ENCODE measurements around the gene TNIP3.
A peak's percentile ranks its signal among the peaks of the same experiment; 100 is the strongest.
"Not testable (repeated sequence)": the region's sequence is repeated elsewhere in the genome, so short reads cannot be mapped to it uniquely, and the experiment has no call there.

The TNIP3 gene

GRCh38 chr4:121164291-121164690 lies at the start of gene TNIP3:
TSS of gene TNIP3 (minus strand) at chr4:121164321. CDS start at chr4:121164125, 196 bp downstream.
- no peak for DNase-seq

DNA sequence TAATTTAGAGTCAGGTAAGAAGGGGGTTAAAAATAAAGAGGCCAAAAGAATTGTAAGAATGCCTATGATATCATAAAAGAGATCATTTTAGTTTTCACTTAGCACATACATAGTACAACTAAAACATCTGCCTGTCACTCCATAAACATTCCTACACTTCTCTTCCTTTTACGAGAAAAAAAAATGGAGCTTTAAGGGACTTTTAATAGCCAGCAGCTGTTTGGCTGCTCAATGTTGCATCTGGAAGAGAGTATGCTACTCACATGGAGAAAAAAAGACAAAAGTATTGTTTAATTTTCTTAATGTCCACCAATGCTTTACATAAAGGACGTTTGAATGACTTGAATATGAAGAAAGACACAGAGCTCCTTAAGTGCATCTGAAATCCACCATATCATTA lies 48.7 kb upstream of the TNIP3 start:
- no peak for DNase-seq

GRCh38 chr4:121209171-121209570 lies 45.0 kb upstream of the TNIP3 start:
- no peak for DNase-seq

DNA sequence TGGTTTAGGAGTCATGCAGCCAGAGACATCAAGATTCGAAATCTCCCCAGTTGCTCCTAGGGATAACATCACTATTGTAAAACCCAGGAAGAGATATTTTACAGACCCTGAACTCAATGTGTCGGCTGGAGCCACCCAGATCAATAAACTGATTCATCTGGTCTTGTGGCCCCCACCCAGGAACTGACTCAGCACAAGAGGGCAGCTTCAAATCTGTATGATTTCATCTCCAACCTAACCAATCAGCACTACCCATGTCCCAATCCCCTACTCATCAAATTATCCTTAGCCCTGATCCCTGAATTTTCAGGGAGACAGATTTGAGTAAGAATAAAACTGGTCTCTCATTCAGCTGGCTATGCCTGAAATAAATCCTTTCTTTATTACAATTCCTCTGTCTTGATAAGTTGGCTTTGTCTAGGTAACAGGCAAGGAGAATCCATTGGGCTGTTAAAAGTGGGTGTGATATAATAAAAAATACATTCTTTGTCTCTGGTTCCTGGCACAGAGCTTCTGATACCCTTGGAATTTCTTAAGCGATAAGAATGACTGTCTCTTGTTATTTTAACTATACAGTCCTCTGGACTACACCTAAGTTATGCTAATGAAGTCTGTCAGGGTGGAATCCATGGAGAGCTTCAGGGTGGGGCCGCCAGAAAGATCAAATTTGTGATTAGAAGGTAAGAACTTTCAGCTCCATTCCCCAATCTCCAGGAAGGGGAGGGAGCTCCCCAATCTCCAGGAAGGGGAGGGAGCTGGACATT lies 44.3 kb upstream of the TNIP3 start:
- no peak for DNase-seq

- not testable (repeated sequence) for DNase-seq
Observed at GRCh38 chr4:121205777-121206176, 41.7 kb upstream of the TNIP3 start.

DNA sequence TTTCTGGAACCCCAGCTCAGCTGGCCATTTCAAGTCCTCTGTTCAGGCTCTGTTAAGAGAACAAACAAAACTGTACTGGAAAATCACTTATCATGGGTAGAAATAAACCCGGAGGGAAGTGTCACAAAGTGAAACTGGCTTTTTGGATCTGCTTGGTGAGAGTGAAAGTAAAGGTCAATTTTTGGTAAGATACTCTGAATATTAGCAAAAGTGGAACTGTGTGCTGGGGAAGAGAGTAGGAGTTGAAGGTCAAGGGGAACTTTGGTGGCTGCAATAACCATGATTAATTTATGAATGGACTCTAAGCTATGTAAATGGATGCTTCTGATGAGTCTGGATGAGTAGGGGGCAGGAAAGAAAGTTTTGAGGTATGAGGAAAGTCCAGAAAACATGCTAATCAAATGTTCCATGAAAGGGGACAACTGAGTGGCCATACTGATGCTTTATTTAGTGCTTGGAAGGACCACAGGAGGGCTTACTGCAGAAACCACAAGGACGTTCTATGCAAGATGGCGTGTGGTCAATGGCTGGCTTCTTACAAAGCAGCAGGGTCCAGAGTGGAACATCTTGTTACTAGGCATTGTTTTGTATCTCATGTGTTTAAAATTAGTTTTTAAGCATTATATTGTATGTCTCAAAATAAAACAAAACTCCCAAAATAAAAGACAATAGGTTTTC lies 36.8 kb upstream of the TNIP3 start:
- no peak for DNase-seq

DNA sequence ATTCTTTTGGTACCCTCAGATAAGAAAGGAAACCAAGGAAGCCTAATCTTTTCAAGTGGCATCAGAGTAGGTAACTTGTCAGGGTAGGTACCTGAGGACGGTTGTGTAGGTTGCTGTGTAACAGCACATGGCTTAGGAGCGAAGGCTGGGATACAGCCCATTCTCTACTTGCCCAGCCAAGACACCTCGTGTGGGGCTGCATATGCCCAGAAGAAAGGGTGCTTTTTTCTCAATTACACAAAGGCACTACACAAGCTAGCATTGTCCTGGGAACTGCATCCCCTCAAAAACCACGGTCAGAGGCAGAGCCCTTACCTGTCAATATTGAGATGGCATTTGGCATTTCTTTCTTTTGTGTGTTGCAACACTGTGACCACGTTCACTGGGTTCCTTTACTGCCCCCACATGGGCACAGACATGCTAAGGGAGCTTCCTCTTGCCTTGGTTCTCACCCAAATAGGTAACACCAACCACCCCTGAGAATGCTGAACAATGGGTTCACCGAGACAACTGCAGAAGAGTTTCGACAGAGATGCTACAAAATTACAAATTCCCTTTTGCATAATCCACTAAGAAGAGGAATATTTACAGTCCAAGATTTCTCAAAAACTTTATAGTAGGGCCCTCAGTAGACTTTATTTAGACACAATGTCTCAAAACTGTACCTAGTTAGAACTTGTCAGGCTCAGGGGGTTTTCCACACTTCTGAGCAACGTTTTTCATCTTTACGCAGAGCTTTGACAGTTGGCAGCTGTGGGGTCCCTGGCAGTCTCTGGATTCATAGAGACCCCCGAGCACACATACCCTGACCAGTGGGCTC lies 35.8 kb upstream of the TNIP3 start:
- peak; percentile 16 for DNase-seq

DNA sequence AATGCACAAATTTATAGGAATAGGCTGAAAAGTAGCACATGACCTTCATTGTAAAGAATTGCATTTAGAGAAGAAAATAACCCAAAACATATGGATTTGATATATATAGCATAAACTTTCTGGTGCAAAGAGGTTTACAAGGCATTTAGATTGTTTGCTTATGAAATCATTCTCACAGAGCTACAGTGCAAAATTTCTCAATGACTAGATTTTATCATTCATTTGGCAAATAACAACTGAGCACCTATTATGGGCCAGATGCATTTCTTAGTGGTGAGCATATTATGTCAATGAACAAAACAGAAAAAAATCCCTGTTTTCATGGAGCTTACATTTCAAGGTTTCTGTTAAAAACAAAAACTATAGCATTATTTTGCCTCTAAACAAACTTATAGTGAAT lies 34.1 kb upstream of the TNIP3 start:
- no peak for DNase-seq

DNA sequence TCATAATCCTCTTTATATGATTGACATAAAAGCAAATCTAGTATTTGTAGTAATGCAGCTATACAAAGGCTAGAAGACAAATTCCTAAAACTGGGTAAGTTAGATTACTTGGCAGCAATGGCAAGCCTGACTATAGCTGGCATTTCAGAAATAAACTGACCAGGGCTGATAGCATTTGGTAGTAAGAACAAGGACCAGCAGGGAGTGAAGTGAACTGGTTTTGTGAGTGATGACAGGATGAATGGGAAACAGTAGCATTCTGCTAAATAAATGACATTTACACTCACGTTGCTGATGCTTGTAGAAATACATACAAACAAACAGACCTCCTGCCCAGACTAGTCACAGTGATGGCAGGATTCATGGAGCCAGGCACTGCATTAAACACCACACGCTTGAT lies 31.5 kb upstream of the TNIP3 start:
- DNase-seq = no peak

GRCh38 chr4:121192480-121192879 lies 28.4 kb upstream of the TNIP3 start:
- no peak for DNase-seq

- no peak for DNase-seq
Observed at GRCh38 chr4:121192013-121192412, 27.9 kb upstream of the TNIP3 start.

DNA sequence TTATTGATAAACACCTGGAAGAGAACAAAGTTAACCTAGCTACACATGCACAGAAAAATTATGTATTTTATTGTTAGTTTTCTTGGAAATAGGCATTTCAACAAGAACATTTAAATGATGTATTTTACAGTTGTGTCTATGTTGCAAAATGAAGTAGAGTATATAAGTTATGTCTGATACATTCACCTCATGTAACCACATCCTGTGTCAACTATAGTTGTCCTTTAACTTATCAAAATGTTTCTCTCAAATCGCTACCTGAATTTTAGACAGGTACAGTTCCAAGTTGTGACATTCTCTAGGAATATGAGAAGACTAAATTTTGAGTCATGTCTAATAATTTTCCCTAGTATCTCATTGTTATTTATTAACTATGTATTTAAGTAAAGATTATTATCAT lies 27.2 kb upstream of the TNIP3 start:
- no peak for DNase-seq

DNA sequence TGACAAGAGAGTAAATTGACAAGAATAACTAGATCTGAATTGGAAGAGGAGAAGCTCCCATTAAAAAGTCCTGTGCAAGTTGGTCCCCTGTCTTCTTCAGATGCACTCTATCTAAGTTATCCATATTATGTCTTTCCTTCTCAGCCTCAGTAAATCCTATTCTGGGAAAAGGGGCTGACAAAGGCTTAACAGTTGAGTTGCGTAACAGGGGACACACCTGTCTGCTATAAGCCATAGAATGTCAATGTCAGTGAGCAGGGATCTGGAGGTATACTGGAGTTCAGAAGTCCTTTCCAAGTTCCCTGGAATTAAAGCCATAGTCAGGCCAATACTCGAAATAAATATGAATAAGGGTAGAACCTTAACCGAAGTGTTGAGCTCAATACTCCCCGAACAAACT lies 26.3 kb upstream of the TNIP3 start:
- no peak for DNase-seq

DNA sequence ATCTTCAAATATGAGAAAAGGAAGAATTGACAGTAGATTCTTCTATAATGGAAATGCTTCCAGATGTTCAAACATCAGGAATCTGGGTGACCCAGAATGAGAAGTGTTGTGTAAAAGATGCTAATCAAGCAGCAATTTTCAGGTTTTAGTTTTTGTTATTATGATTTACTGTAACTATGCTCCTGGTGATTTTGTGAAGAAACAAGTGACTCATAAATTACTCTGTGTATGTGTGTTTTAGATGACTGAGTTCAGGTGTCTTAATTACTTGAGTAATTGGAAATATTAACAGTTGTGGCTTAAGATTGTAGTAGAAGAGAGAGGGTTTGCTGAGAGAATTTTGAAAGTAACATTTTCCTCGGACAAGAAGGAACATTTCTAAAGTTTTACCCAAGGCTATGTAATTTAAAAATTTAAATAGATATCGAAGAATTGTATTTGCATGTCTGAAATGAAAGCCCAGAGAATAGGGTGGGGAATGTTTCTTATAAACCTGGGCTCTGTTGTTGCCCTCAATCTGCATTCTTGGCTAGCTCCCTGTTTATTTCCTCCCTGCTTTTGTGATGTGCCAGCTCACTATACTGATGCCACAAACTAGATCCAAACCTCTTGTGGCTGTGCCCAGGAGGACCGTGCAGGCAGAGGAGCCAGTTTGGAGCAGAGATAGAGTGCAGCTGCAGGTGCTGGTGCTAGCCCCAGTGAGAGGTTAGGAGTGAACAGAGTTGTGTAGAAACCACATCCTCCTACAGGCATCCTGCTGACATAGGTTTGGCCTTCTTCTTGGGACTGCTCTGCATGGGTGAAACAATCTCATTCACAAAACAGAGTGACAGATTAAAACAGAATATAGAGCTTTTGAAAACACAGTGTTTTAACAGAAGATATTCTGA lies 25.4 kb upstream of the TNIP3 start:
- peak; percentile 19 for DNase-seq

DNA sequence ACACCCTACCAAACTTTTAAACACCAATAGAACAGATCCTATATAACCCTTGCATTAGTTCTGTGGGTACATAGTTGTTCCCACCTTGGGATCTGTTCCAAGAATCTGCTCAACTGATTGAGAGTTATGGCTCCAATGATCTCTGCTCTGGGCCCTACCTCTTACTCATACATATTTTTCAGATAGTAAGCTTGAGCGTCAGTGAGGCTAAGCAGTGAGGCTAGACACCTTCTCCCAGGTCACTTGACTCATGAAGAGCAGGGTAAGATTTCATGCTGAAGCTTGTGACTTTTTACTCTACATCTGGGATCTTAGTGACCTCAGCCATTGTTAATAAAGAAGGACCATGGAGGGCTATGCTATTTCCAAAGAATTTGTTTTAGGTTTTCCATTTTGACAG lies 23.1 kb upstream of the TNIP3 start:
- DNase-seq = no peak

DNA sequence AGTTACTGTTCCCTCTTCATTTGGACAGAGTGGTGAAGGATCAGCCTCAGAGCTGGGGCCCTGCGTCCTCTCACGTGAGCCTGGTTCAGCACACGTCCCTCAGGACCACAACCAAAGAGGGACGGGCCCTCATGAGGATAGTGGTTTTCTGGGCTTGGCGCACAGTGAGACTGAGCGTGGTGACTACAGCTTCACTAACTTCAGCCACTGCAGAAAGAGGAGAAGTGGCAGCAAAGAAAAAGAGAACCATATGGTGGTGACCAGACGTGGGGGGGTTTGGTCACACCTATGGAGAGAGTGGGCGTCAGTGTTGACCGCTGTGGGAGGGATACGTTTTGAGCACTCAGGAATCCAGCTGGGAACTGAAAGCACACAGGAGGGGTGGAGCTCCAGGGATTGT lies 21.8 kb upstream of the TNIP3 start:
- DNase-seq = no peak

GRCh38 chr4:121183989-121184388 lies 19.9 kb upstream of the TNIP3 start:
- no peak for DNase-seq

DNA sequence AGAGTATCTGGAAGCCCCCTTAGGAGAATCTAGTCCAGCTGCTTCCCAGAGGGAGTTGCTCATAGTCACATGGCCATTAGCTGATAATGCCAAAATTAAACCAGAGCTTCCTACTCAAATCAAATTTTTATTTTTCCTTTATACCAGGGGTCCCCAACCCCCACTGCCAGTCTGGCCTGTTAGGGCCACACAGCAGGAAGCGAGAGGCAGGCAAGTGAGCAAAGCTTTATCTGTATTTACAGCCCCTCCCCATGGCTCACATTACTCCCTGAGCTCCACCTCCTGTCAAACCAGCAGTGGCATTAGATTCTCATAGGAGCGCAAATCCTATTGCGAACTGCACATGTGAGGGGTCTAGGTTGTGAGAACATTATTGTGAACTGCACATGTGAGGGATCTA lies 19.2 kb upstream of the TNIP3 start:
- no peak for DNase-seq

GRCh38 chr4:121182296-121182695 lies 18.2 kb upstream of the TNIP3 start:
- DNase-seq = no peak

GRCh38 chr4:121181493-121181892 lies 17.4 kb upstream of the TNIP3 start:
- DNase-seq = no peak

- DNase-seq = no peak
Observed at GRCh38 chr4:121180558-121180957, 16.4 kb upstream of the TNIP3 start.

GRCh38 chr4:121177246-121178137 lies 13.4 kb upstream of the TNIP3 start:
- no peak for DNase-seq
